Measurements from ENCODE around the gene PIP5K1A. TPM values are rescaled to one million over a fixed set of nuclear protein-coding genes. Genes with fewer than 3 reads are reported as not detected.

Gene PIP5K1A
- total and polyA plus RNA-seq, 4 donors, result 4.0 to 32.0 (median 13.6) TPM

GRCh38 chr1:151158326-151158725, 40.0 kb upstream of the PIP5K1A start (continued):
- TF ChIP-seq ZBTB33 (IDR thresholded peaks at IDR 0.05) (no peak), NR2F2 (IDR thresholded peaks at IDR 0.05) (no peak), RXRA (IDR thresholded peaks at IDR 0.05) (no peak), HNF4G (IDR thresholded peaks at IDR 0.05) (no peak), GABPA (IDR thresholded peaks at IDR 0.05 in 1 of 2, conservative IDR thresholded peaks at IDR 0.05 in 1 of 2) (no peak), EGR1 (IDR thresholded peaks at IDR 0.05; ENCODE audit: low read depth in 2 of 2) (no peak), FOXA2 (IDR thresholded peaks at IDR 0.05) (no peak)
- TF ChIP-seq, protein P1, sequence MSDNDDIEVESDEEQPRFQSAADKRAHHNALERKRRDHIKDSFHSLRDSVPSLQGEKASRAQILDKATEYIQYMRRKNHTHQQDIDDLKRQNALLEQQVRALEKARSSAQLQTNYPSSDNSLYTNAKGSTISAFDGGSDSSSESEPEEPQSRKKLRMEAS (IDR thresholded peaks at IDR 0.05), result no peak

- Histone ChIP-seq H3K4me1 (ENCODE audit: control insufficient read depth in 4 of 4, insufficient read depth in 4 of 4, low read length in 3 of 4) (peaks cover 0 to 3% (median 0%) of the 10 kb centered on the region in 4 donors), H3K27me3 (ENCODE audit: control insufficient read depth in 4 of 4, insufficient read depth in 4 of 4, low read length in 3 of 4) (no peaks in the 10 kb centered on the region), H3K9ac (ENCODE audit: low read depth in 1 of 2, low read length in 2 of 2) (no peak overlapping the region), H3K4me3 (ENCODE audit: low read depth in 1 of 3, low read length in 3 of 3) (no peak overlapping the region), H3K9me3 (ENCODE audit: control insufficient read depth in 4 of 4, low read length in 3 of 4) (no peaks in the 10 kb centered on the region), H3K27ac (ENCODE audit: low read depth in 1 of 2, low read length in 2 of 2) (no peak overlapping the region), H3K36me3 (ENCODE audit: control insufficient read depth in 4 of 4, insufficient read depth in 3 of 4, low read depth in 1 of 4, low read length in 3 of 4) (peaks cover 2 to 35% (median 14%) of the 10 kb centered on the region in 4 donors)
- 89% methylated on average over 22 of the region's 22 CpGs for WGBS
- TF ChIP-seq TAF1 (conservative IDR thresholded peaks at IDR 0.05) (no peak), FOXA2 (IDR thresholded peaks at IDR 0.05) (no peak), FOXA1 (IDR thresholded peaks at IDR 0.05) (no peak), NR2F2 (IDR thresholded peaks at IDR 0.05) (no peak), RXRA (IDR thresholded peaks at IDR 0.05) (no peak), HNF4G (IDR thresholded peaks at IDR 0.05) (no peak), ATF3 (IDR thresholded peaks at IDR 0.05) (no peak), EGR1 (IDR thresholded peaks at IDR 0.05; ENCODE audit: low read depth in 2 of 2) (no peak)
- TF ChIP-seq, protein P1 (IDR thresholded peaks at IDR 0.05), result no peak
- TF ChIP-seq, protein P2, sequence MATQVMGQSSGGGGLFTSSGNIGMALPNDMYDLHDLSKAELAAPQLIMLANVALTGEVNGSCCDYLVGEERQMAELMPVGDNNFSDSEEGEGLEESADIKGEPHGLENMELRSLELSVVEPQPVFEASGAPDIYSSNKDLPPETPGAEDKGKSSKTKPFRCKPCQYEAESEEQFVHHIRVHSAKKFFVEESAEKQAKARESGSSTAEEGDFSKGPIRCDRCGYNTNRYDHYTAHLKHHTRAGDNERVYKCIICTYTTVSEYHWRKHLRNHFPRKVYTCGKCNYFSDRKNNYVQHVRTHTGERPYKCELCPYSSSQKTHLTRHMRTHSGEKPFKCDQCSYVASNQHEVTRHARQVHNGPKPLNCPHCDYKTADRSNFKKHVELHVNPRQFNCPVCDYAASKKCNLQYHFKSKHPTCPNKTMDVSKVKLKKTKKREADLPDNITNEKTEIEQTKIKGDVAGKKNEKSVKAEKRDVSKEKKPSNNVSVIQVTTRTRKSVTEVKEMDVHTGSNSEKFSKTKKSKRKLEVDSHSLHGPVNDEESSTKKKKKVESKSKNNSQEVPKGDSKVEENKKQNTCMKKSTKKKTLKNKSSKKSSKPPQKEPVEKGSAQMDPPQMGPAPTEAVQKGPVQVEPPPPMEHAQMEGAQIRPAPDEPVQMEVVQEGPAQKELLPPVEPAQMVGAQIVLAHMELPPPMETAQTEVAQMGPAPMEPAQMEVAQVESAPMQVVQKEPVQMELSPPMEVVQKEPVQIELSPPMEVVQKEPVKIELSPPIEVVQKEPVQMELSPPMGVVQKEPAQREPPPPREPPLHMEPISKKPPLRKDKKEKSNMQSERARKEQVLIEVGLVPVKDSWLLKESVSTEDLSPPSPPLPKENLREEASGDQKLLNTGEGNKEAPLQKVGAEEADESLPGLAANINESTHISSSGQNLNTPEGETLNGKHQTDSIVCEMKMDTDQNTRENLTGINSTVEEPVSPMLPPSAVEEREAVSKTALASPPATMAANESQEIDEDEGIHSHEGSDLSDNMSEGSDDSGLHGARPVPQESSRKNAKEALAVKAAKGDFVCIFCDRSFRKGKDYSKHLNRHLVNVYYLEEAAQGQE (IDR thresholded peaks at IDR 0.05), result no peak
- DNase-seq (ENCODE audit: low spot score), result no peak
These were observed 39.6 kb upstream of the PIP5K1A start for GRCh38 chr1:151158751-151159251.

DNA sequence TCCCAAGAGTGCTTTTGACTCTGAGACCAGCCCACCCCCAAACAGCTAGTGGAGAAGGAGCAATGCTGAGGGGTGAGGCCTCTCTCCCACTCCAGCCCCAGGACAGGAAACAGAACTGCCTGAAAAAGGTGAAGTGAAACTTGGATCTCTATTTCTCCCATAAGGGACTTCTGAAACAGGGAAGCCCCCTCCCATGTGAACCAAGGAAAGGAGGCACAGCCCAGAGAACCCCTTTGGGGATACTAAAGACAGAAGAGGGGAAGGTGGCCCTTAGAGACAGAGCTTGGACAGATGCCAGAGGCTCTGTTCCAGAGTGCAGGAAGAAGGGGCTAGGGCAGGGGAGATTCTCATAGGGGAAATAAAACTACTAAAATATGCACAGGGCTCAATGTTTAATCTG, 39.0 kb upstream of the PIP5K1A start:
- Histone ChIP-seq H3K27me3 (ENCODE audit: control insufficient read depth in 4 of 4, insufficient read depth in 4 of 4, low read length in 3 of 4) (no peaks in the 10 kb centered on the region), H3K9ac (ENCODE audit: low read depth in 1 of 2, low read length in 2 of 2) (no peak overlapping the region), H3K9me3 (ENCODE audit: control insufficient read depth in 4 of 4, low read length in 3 of 4) (no peaks in the 10 kb centered on the region), H3K4me1 (ENCODE audit: control insufficient read depth in 4 of 4, insufficient read depth in 4 of 4, low read length in 3 of 4) (peaks cover 0 to 7% (median 5%) of the 10 kb centered on the region in 4 donors), H3K4me3 (ENCODE audit: low read depth in 1 of 3, low read length in 3 of 3) (no peak overlapping the region), H3K27ac (ENCODE audit: low read depth in 1 of 2, low read length in 2 of 2) (no peak overlapping the region), H3K36me3 (ENCODE audit: control insufficient read depth in 4 of 4, insufficient read depth in 3 of 4, low read depth in 1 of 4, low read length in 3 of 4) (peaks cover 2 to 35% (median 14%) of the 10 kb centered on the region in 4 donors)
- no peak for DNase-seq (ENCODE audit: low spot score)
- no peak for TF ChIP-seq FOXA1 (IDR thresholded peaks at IDR 0.05)
- no peak for TF ChIP-seq HNF4A (conservative IDR thresholded peaks at IDR 0.05)
- TF ChIP-seq YY1 (IDR thresholded peaks at IDR 0.05), result no peak
- TF ChIP-seq RAD21 (IDR thresholded peaks at IDR 0.05), result no peak
- no peak for TF ChIP-seq FOXA2 (IDR thresholded peaks at IDR 0.05)
- TF ChIP-seq SP1 (IDR thresholded peaks at IDR 0.05), result no peak
- TF ChIP-seq TAF1 (conservative IDR thresholded peaks at IDR 0.05), result no peak
- TF ChIP-seq CTCF (IDR thresholded peaks at IDR 0.05; ENCODE audit: low read depth, low read length, missing input control), result no peak
- TF ChIP-seq ZBTB33 (IDR thresholded peaks at IDR 0.05), result no peak

Data from liver (tissue), 9 donors.